DMS114 treated with DMSO at 0.1 percent for 48 hours (cell line): Measurements from ENCODE around the gene EPAS1.

Experiments
- DNase-seq: peaks from one replicate; lab custom pipeline; 2025; ENCODE audit not compliant: unreplicated experiment; lab: John Stamatoyannopoulos, UW

EPAS1 gene

GRCh38 chr2:46338674-46339073 lies 41.5 kb downstream of the EPAS1 start:
- DNase-seq = no peak

DNA sequence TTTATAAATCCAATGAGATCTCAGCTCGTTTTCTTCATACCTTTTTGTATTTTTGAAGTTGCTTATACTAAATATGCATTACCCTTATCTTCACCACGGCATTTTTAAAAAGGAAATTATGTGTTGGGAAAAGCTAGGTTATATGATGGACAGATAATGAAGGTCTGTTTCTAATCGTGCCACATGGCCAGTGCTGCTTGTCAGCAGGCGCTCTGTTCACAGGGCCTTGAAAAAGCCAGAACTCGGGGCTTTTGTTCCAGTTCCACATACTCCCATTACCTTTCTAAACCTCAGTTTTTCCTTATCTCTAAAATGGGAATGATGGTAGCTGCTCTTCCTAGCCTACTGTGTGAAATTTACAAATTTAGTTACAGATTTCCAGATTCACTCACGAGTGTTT lies 42.0 kb downstream of the EPAS1 start:
- DNase-seq = no peak

GRCh38 chr2:46339676-46340459 lies 42.7 kb downstream of the EPAS1 start:
- no peak for DNase-seq

DNA sequence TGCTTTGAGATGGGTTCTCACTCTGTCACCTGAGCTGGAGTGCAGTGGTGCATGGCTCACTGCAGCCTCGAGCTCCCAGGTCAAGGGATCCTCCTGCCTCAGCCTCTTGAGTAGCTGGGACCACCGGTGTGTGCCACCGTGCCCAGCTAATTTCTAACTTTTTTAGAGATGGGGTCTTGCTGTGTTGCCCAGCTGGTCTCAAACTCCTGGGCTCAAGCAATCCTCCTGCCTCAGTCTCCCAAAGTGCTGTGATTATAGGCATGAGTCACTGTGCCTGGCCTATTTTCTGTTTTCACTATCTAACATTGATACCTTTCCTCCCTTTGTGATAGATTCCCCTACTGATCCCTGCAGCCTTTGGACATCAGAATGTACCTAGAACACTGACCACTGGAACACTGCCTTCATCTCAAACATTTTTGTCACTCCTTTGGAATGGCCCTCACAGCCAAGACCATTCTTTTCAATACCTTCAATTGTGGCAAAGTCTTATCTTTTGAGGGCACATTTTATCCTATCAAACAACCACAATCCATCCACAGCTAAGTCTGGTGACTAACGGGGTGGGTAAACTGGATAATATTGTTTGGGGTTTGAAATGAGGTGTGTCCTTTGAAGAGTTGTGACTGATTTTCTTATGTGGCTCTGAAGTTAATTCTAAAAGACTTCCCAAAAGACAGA lies 43.7 kb downstream of the EPAS1 start:
- no peak for DNase-seq

- no peak for DNase-seq
Measured at GRCh38 chr2:46342566-46343315, 45.5 kb downstream of the EPAS1 start.

DNA sequence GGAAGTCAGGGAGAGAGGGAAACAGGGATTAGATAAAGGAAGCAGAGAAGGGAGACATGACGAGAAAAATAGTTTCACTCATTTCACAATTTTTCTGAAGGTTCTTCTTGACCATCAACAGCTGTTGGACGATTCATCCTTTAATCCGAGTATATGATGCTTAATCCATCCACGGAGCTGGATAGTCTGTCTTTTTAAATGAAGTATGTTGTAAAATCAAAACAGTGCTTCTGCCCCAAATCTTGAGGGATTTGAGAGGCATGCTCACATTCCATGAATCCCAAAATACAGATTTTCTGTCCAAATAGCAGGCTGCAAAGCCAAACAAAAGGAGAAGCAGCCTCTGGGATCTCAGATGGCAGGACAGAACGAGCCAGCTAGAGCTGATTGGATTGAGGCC lies 47.5 kb downstream of the EPAS1 start:
- DNase-seq = no peak

DNA sequence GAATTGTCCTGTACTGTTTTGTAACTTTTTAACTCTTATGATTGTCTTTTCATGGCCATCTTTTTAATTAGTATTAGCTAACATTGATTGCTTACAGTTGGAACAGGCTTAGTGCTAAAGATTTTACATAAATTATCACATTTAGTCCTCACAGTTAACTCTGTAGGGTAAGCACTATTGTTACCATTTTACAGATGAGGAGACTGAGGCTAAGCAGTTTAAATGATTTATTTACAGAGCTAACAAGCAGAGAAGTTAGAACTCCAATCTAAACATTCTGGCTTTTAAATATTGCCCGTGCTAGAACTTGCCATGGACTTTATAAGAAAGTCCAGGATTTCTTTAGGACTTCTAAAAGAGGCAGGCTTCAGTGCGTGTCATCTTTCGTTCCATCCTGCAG lies 48.6 kb downstream of the EPAS1 start:
- DNase-seq = no peak

GRCh38 chr2:46346719-46347118 lies 49.5 kb downstream of the EPAS1 start:
- no peak for DNase-seq

GRCh38 chr2:46347648-46348280 lies 50.6 kb downstream of the EPAS1 start:
- no peak for DNase-seq

DNA sequence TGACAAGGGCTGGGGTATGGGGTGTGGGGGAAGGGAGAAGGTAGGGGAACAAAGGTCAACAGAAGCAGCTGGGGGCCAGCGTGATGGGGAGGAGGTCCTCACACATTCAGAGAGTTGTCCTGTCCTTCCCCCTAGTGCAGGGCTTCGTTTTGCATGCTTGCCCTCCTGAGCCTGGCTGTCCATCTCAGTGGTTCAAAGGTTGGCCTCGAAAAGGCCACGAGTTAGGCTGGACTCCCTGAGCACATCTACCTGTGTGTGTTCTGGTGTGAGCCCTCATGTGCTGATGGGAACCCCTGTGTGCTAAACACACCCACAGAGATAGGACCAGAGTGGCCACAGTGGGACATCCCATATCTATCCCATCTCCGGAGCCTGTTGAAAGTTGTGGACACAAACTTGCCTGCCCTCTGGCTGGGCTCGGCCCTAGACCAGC lies 51.9 kb downstream of the EPAS1 start:
- no peak for DNase-seq

DNA sequence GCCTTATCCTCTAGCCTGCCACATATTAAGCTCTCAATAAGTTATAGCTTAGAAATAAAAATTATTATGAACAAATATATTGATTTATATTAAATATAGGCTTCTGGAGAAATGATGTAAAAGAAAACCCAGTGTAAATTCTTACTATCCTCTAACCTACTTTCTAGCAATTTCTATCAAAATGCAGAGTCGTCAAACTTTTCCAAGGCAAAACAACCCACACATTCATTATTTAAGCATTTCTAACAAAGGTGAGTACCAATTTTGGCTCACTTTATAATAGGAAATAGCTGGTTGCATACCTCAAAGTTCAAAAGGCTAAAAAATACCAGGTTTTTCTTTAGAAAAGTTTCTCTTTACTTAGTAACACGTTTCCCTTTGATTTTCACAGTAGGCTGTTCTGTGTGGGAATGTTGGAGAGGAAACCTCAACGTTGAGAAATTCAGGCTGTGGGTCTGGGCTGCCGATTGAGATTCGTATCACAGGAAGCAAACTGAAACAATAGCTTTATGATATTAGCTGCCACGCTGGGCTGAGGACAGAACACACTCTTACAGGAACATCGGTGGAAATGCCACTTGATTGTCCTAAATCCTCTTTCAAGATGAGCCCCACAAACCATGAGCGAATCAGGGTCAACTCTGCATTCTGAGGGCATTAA lies 53.0 kb downstream of the EPAS1 start:
- DNase-seq = no peak

DNA sequence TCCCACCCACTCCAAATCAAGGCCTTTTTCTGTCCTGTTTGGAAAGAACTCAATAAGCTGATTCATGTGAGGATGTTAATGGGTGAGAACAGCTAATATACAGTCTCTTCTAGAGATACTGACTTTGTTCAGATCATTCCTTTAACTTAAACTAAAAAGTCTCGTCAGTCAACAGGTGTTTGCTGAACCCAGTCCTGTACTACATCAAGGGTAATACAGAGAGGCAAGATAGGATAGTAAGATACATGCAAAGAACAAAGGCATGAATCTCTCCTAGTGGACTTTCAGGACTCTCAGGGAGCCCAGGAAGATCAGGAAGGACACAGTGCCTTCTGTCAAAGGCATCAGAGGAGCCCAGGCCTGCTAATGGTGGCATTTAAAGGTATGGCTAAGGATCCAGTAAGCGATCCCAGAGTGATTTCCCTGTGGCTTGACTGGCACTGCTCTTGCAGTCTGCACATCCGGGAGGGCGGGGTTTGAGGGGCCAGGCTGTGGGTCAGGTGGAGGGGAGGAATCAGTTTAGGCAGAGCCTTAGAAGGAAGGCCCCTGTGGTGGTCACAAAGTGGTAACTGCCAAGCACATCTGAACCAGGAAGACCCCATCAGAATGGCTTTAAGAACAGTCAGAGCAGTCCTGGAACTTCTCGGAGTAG lies 54.0 kb downstream of the EPAS1 start:
- DNase-seq = no peak

- DNase-seq = no peak
Measured at GRCh38 chr2:46351750-46352138, 54.5 kb downstream of the EPAS1 start.

DNA sequence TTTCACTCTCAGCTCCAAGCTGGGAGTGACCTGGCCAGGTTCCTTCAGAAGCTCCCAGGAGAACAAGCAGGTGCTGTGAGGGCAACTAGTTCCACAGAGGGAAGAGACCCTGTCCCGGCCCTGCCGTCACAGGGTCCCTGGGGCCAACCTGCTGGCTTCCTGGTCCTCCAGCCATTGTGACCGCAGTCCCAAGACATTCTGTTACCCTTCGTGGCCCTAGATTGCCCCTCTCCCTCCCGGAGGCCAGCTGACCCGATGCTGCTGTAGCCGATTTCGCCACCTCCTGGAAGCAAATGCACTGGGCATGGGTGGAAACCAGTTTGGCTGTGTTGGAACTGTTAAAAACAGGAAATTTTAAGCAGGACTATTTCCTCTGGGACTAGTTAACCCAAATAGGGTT lies 55.4 kb downstream of the EPAS1 start:
- no peak for DNase-seq

DNA sequence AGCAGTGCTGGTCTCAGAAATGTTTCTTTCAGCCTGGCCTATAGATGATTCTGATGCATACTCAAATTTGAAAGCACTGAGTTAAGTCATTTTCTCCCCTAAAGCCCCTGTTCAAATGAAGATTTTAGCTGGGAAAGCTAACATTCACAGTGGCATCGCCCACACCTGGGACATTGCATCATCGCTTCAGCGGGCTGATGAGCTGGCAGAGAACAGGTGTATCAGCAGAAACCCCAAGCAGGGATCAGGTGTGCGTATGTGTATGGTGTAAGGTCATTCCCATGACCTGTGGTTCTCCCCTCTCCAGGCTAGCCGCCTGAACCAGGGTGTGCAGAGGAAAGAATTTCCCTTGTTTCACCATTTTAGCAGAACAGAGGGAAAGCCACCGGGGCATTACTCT lies 56.3 kb downstream of the EPAS1 start:
- DNase-seq = no peak

DNA sequence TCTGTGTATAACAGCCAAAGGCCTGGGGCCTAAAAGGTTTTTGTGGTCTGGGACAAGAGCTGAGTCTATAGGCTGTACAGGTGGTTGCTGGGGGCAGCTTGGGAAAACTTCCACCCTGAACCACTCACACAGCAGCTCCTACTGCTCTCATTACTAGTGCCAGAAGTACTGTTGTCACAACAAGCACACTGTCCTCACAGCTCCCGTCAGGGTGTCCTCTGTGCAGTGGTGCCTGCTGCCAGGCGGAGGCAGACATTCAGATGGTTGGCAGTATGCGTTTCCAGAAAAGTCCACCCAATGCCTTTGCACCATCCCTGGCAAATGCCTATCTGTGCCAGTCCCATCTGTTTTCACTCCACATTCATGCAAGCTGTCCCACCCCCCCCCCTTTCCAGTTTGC lies 58.5 kb downstream of the EPAS1 start:
- no peak for DNase-seq

DNA sequence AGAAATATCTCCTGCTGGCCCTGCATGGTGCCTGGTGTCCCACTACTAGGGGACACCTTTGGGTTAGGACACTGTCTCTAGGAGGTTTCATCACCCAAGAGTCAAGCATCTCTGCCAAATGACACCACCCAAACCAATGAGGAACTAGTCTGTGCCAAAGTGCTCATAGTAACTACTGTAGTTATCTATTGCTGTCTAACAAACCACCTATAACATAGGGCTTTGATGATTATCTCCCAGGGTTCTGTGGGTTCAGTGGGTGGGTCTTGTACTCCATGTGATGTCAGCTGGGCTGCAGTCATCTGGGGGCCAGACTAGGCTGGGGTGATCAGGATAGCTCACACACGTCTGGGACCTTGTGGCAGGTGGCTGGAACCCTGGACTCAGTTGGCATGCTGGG lies 59.8 kb downstream of the EPAS1 start:
- no peak for DNase-seq

- DNase-seq = no peak
Measured at GRCh38 chr2:46358713-46359112, 61.5 kb downstream of the EPAS1 start.

DNA sequence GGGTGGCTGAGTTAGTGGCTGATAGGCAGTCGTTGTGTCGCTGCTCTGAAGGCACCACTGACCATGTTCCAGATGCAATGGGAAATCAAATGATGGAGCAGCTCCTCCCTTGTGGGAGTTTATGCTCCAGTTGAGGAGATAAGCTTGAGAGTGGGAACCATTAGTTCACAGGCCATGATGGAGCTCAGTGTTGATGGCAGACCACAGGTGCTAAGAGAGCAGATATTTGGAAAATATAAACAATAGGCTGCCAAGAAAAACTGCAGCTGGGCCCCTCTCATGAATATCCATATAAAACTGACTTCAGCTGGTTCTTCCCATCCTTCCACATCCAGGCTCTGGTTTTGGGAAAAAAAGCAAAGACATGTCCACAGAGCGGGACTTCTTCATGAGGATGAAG lies 63.1 kb downstream of the EPAS1 start:
- DNase-seq = no peak

DNA sequence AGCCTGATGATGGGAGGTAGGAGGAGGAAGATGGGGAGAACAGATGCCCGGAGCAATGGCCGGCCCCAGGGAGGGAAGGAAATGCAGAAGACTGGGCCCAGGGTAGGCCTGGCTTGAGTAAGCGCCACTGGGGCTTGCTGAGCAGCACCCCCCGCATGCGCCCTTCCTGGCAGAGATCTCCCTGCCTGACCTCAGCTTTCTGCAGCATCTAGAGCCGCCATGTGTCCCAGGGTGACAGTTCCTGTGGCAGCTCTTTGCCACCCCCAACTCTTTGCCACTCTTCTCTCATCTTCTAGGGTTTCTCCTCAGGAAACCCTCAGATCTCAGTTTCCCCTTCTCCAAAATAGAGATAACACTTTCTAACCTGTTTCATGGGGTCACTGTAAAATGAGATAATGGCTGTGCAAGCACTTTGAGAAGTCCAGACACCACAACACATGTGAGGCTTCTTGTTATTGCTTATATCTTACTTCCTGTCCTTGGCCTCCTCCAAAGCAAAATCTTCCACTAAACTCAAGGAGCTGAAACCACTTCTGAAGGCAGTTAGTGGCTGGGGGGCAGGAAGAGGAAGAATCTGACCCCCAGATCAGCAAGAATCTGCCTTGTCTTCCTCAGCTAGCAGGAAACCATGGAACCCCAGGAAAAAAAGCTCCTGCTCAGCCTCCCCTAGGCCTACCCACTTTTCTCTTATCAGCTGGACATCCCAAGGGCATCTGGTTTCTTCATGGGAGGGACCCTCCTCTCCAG lies 64.9 kb downstream of the EPAS1 start:
- DNase-seq = no peak
